ACC112 (cell line): Measurements from ENCODE around the gene USP17L19.
"Not testable (repeated sequence)": the region's sequence is repeated elsewhere in the genome, so short reads cannot be mapped to it uniquely, and the experiment has no call there.

Experiments
- H2AFZ ChIP-seq: fragments of 200-600 bp; sonication (generic); one replicate; pipeline ENCODE4 v1.6.0; 2017; ENCODE audit warnings: antibody characterized with exemption, low read length; ENCODE audit not compliant: unreplicated experiment
- H3K27ac ChIP-seq: fragments of 200-600 bp; sonication (generic); 2 replicates; pipeline ENCODE4 v1.5.1; 2014; ENCODE audit warnings: low read depth, mild to moderate bottlenecking, antibody characterized with exemption, low read length, moderate library complexity
- H3K27me3 ChIP-seq: fragments of 200-600 bp; sonication (generic); 2 replicates; pipeline ENCODE4 v1.6.1; 2014; ENCODE audit warnings: mild to moderate bottlenecking, antibody characterized with exemption, low read length, moderate library complexity, mixed read lengths; ENCODE audit not compliant: insufficient read depth
- H3K36me3 ChIP-seq: fragments of 200-600 bp; sonication (generic); 2 replicates; pipeline ENCODE4 v1.6.1; 2016; ENCODE audit warnings: mild to moderate bottlenecking, antibody characterized with exemption, low read length, moderate library complexity, mixed read lengths; ENCODE audit not compliant: insufficient read depth
- H3K4me1 ChIP-seq: fragments of 200-600 bp; sonication (generic); one replicate; pipeline ENCODE4 v1.6.1; 2016; ENCODE audit warnings: low read length, mixed read lengths; ENCODE audit not compliant: insufficient read depth, unreplicated experiment, control insufficient read depth
- H3K4me3 ChIP-seq: fragments of 200-600 bp; sonication (generic); 2 replicates; pipeline ENCODE4 v1.5.1; 2014; ENCODE audit warnings: mild to moderate bottlenecking, low read depth, low read length
- H3K79me2 ChIP-seq: fragments of 200-600 bp; sonication (generic); one replicate; pipeline ENCODE4 v1.6.0; 2016; ENCODE audit warnings: low read length; ENCODE audit not compliant: control insufficient read depth, unreplicated experiment, insufficient read depth

USP17L19 gene

DNA sequence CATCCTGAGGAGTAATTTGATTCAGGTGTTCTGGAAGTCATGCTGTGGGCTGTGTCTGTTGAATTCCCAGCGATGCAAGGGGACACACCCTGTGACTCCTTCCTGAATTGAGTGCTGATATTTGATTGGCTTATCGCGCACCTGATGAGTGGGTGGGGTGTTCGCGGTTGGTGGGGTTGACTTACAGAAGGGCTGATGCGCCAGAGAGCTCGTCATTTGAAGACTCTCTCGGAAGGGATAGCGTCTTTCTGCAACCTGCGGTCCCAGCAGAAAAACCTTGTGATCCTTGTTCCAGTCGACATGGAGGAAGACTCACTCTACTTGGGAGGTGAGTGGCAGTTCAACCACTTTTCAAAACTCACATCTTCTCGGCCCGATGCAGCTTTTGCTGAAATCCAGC lies at the start of gene USP17L19:
USP17L19 (plus strand) TSS at position 301 of the 400 bp plus-strand sequence; CDS start at position 301, 0 bp downstream.
- not testable (repeated sequence) for H3K36me3 ChIP-seq, H3K27ac ChIP-seq, H2AFZ ChIP-seq, H3K4me1 ChIP-seq, H3K27me3 ChIP-seq, H3K4me3 ChIP-seq, H3K79me2 ChIP-seq

GRCh38 chr4:9210357-9210756 lies 42.8 kb upstream of the USP17L19 start, which contains the start of gene USP17L10:
Gene USP17L10, plus strand, starts transcription at chr4:9210657. Its CDS starts 0 bp downstream, at chr4:9210657.
- not testable (repeated sequence) for H3K27ac ChIP-seq, H3K27me3 ChIP-seq, H3K36me3 ChIP-seq, H2AFZ ChIP-seq, H3K4me1 ChIP-seq, H3K4me3 ChIP-seq, H3K79me2 ChIP-seq

DNA sequence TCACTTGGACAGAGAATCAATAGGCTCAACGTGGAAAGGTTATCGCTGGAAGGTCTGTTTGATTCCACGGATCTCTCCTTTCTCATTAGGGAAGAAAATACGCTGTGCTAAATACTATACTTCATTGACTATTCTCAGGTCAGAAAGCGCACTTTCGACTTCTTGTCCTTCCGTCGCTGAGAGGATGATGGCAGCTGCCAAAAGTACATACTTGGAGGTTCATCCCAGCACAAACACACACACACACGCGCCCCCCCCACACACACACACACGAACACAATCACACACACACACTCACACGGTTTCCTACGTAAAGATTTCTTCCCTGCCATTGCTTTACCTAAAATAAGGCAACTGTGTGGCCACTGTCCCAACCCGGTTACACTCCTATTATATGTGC lies 38.5 kb upstream of the USP17L19 start:
- not testable (repeated sequence) for H3K27me3 ChIP-seq, H3K4me3 ChIP-seq, H3K4me1 ChIP-seq, H3K27ac ChIP-seq, H3K79me2 ChIP-seq, H3K36me3 ChIP-seq, H2AFZ ChIP-seq

DNA sequence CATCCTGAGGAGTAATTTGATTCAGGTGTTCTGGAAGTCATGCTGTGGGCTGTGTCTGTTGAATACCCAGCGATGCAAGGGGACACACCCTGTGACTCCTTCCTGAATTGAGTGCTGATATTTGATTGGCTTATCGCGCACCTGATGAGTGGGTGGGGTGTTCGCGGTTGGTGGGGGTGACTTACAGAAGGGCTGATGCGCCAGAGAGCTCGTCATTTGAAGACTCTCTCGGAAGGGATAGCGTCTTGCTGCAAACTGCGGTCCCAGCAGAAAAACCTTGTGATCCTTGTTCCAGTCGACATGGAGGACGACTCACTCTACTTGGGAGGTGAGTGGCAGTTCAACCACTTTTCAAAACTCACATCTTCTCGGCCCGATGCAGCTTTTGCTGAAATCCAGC lies 38.1 kb upstream of the USP17L19 start, which contains the start of gene USP17L11:
USP17L11 (plus strand) TSS at position 301 of the 400 bp plus-strand sequence; CDS start at position 301, 0 bp downstream.
- H3K4me3 ChIP-seq, H3K27ac ChIP-seq, H3K79me2 ChIP-seq: not testable (repeated sequence)

DNA sequence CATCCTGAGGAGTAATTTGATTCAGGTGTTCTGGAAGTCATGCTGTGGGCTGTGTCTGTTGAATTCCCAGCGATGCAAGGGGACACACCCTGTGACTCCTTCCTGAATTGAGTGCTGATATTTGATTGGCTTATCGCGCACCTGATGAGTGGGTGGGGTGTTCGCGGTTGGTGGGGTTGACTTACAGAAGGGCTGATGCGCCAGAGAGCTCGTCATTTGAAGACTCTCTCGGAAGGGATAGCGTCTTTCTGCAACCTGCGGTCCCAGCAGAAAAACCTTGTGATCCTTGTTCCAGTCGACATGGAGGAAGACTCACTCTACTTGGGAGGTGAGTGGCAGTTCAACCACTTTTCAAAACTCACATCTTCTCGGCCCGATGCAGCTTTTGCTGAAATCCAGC lies 33.3 kb upstream of the USP17L19 start, which contains the start of gene USP17L12:
USP17L12 (plus strand) TSS at position 301 of the 400 bp plus-strand sequence; CDS start at position 301, 0 bp downstream.
- not testable (repeated sequence) for H3K27me3 ChIP-seq, H3K4me1 ChIP-seq, H3K4me3 ChIP-seq, H2AFZ ChIP-seq, H3K27ac ChIP-seq, H3K36me3 ChIP-seq, H3K79me2 ChIP-seq

More for the DNA sequence above, 38.1 kb upstream of the USP17L19 start, which contains the start of gene USP17L11:
- not testable (repeated sequence) for H3K27me3 ChIP-seq, H3K4me1 ChIP-seq, H3K36me3 ChIP-seq, H2AFZ ChIP-seq

- H3K79me2 ChIP-seq, H3K4me3 ChIP-seq, H2AFZ ChIP-seq, H3K27ac ChIP-seq, H3K27me3 ChIP-seq, H3K36me3 ChIP-seq, H3K4me1 ChIP-seq: not testable (repeated sequence)
Observed at GRCh38 chr4:9224596-9224995, 28.6 kb upstream of the USP17L19 start, which contains the start of gene USP17L13. Gene USP17L13, plus strand, starts transcription at chr4:9224896. Its CDS starts 0 bp downstream, at chr4:9224896.

- not testable (repeated sequence) for H2AFZ ChIP-seq, H3K79me2 ChIP-seq, H3K27me3 ChIP-seq, H3K27ac ChIP-seq, H3K36me3 ChIP-seq, H3K4me1 ChIP-seq, H3K4me3 ChIP-seq
Observed at GRCh38 chr4:9230249-9230648, 22.9 kb upstream of the USP17L19 start.

GRCh38 chr4:9234085-9234484 lies 19.1 kb upstream of the USP17L19 start, which contains the start of gene USP17L15:
Gene USP17L15, plus strand, starts transcription at chr4:9234385. Its CDS starts 0 bp downstream, at chr4:9234385.
- H3K27ac ChIP-seq, H3K4me3 ChIP-seq, H3K79me2 ChIP-seq, H2AFZ ChIP-seq, H3K27me3 ChIP-seq, H3K36me3 ChIP-seq, H3K4me1 ChIP-seq: not testable (repeated sequence)

DNA sequence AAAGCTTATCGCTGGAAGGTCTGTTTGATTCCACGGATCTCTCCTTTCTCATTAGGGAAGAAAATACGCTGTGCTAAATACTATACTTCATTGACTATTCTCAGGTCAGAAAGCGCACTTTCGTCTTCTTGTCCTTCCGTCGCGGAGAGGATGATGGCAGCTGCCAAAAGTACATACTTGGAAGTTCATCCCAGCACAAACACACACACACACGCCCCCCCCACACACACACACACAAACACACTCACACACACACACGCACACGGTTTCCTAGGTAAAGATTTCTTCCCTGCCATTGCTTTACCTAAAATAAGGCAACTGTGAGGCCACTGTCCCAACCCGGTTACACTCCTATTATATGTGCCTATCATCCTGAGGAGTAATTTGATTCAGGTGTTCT lies 14.7 kb upstream of the USP17L19 start:
- H2AFZ ChIP-seq, H3K36me3 ChIP-seq, H3K4me1 ChIP-seq, H3K4me3 ChIP-seq, H3K79me2 ChIP-seq, H3K27me3 ChIP-seq, H3K27ac ChIP-seq: not testable (repeated sequence)

GRCh38 chr4:9243579-9243978 lies 9.6 kb upstream of the USP17L19 start, which contains the start of gene USP17L17:
Gene USP17L17, plus strand, starts transcription at chr4:9243879. Its CDS starts 0 bp downstream, at chr4:9243879.
- not testable (repeated sequence) for H3K27me3 ChIP-seq, H3K27ac ChIP-seq, H3K4me3 ChIP-seq, H3K36me3 ChIP-seq, H2AFZ ChIP-seq, H3K4me1 ChIP-seq, H3K79me2 ChIP-seq

GRCh38 chr4:9247953-9248680 lies 5.1 kb upstream of the USP17L19 start, which contains the start of gene USP17L18:
Gene USP17L18, plus strand, starts transcription at chr4:9248630. Its CDS starts 0 bp downstream, at chr4:9248630.
- H3K79me2 ChIP-seq, H2AFZ ChIP-seq, H3K27ac ChIP-seq, H3K4me1 ChIP-seq, H3K36me3 ChIP-seq, H3K4me3 ChIP-seq, H3K27me3 ChIP-seq: not testable (repeated sequence)
